ENCODE data around the gene TAS2R10. TPM values are rescaled to one million over a fixed set of nuclear protein-coding genes. Genes with fewer than 3 reads are reported as not detected.

TAS2R10 gene
- polyA plus RNA-seq, 1 of the 3 experiments (the other 2 are of a cell fraction) = 0.21 TPM

GRCh38 chr12:10855807-10856206 is 29.6 kb upstream of the TAS2R10 start:
- Histone ChIP-seq H3K9me2 (no peaks in the 10 kb centered on the region), H3K9me3 (no peaks in the 10 kb centered on the region)
- TF ChIP-seq TEAD4 (IDR thresholded peaks at IDR 0.05; ENCODE audit: borderline replicate concordance, insufficient read depth) = no peak
- TF ChIP-seq GATA2 (CRISPR knock-in tag; IDR thresholded peaks at IDR 0.05) = no peak
- TF ChIP-seq YY1 (IDR thresholded peaks at IDR 0.05; ENCODE audit: low read depth) = no peak
- TF ChIP-seq TCF12 (IDR thresholded peaks at IDR 0.05) = no peak

GRCh38 chr12:10853776-10854175 is 27.6 kb upstream of the TAS2R10 start:
- Histone ChIP-seq H3K9me2 (no peaks in the 10 kb centered on the region), H3K36me3 (replicated peaks in 1 of 2; ENCODE audit: control insufficient read depth in 1 of 2, insufficient read depth in 2 of 2, low read length in 1 of 2) (peaks cover 0 to 18% of the 10 kb centered on the region in 2 experiments), H3K27me3 (ENCODE audit: insufficient read depth) (no peaks in the 10 kb centered on the region), H3K4me1 (ENCODE audit: control insufficient read depth in 1 of 2, insufficient read depth in 2 of 2, low read depth in 1 of 2, low read length in 1 of 2) (peaks cover 0 to 3% of the 10 kb centered on the region in 2 experiments; a peak in 1 of 4 replicates), H2AFZ (ENCODE audit: low read depth) (no peak overlapping the region), H3K4me3 (ENCODE audit: low read depth in 2 of 2, low read length in 1 of 2) (no peak overlapping the region), H3F3A (replicated peaks; ENCODE audit: insufficient read depth) (no peaks in the 10 kb centered on the region), H3K27ac (ENCODE audit: low read depth in 2 of 2, low read length in 1 of 2) (no peak overlapping the region), H3K9me3 (no peaks in the 10 kb centered on the region), H3K4me2 (no peak overlapping the region), H3K79me2 (ENCODE audit: insufficient read depth) (no peaks in the 10 kb centered on the region), H3K9ac (no peak overlapping the region), H4K20me1 (ENCODE audit: insufficient read depth) (no peaks in the 10 kb centered on the region)
- no peak for DNase-seq
- CTCF ChIA-PET = no interaction called here
- WGBS (ENCODE audit: low lambda C conversion rate) = 100% methylated on average over 1 of the region's 2 CpGs
- TF ChIP-seq EZH2phosphoT487 (IDR thresholded peaks at IDR 0.05; ENCODE audit: borderline replicate concordance, low read depth) (no peak), FOXJ3 (CRISPR knock-in tag; IDR thresholded peaks at IDR 0.05) (no peak), TCF12 (IDR thresholded peaks at IDR 0.05) (no peak), FOXM1 (IDR thresholded peaks at IDR 0.05; ENCODE audit: low read depth) (no peak), RCOR1 (IDR thresholded peaks at IDR 0.05; ENCODE audit: low read length) (no peak), ZBTB33 (IDR thresholded peaks at IDR 0.05; ENCODE audit: borderline replicate concordance, low read depth) (no peak), TAF1 (IDR thresholded peaks at IDR 0.05; ENCODE audit: borderline replicate concordance, low read depth, low read length) (no peak), MAX (IDR thresholded peaks at IDR 0.05; ENCODE audit: low read depth) (no peak), POLR2AphosphoS5 (IDR thresholded peaks at IDR 0.05; ENCODE audit: low read depth, low read length) (no peak), REST (IDR thresholded peaks at IDR 0.05; ENCODE audit: low read depth, low read length) (no peak), CTCF (IDR thresholded peaks at IDR 0.05) (no peak), JUND (IDR thresholded peaks at IDR 0.05) (no peak), RXRA (IDR thresholded peaks at IDR 0.05; ENCODE audit: borderline replicate concordance, low read depth) (no peak)
- POLR2A ChIA-PET = interaction anchor here (0.7 kb wide), 1 partner anchor 317 kb away, joined by 3 read pairs; the partner anchor contains the start of gene SMIM10L1

More at GRCh38 chr12:10855807-10856206, 29.6 kb upstream of the TAS2R10 start:
- H3K4me2 ChIP-seq = no peak overlapping the region
- no peak overlapping the region for H2AFZ ChIP-seq (ENCODE audit: low read depth)
- H4K20me1 ChIP-seq (ENCODE audit: insufficient read depth) = no peaks in the 10 kb centered on the region
- no peak for DNase-seq
- no peaks in the 10 kb centered on the region for H3F3A ChIP-seq (replicated peaks; ENCODE audit: insufficient read depth)
- CTCF ChIA-PET = interaction anchor here (2.1 kb wide), 1 partner anchor 344 kb away, joined by 6 read pairs; no protein-coding TSS in a partner anchor
- H3K27ac ChIP-seq (ENCODE audit: low read depth in 2 of 2, low read length in 1 of 2) = no peak overlapping the region
- no peaks in the 10 kb centered on the region for H3K79me2 ChIP-seq (ENCODE audit: insufficient read depth)
- no peak overlapping the region for H3K9ac ChIP-seq
- 75% methylated on average over 2 of the region's 2 CpGs for WGBS (ENCODE audit: low lambda C conversion rate)
- POLR2A ChIA-PET = no interaction called here
- no peak overlapping the region for H3K4me3 ChIP-seq (ENCODE audit: low read depth in 2 of 2, low read length in 1 of 2)
- H3K36me3 ChIP-seq (replicated peaks in 1 of 2; ENCODE audit: control insufficient read depth in 1 of 2, insufficient read depth in 2 of 2, low read length in 1 of 2) = peaks cover 0 to 18% of the 10 kb centered on the region in 2 experiments
- H3K27me3 ChIP-seq (ENCODE audit: insufficient read depth) = no peaks in the 10 kb centered on the region
- H3K4me1 ChIP-seq (ENCODE audit: control insufficient read depth in 1 of 2, insufficient read depth in 2 of 2, low read depth in 1 of 2, low read length in 1 of 2) = peaks cover 0 to 3% of the 10 kb centered on the region in 2 experiments; a peak in 1 of 4 replicates
